COLO668 (cell line): ENCODE results near the gene AMMECR1.
"Not testable (repeated sequence)": the region's sequence is repeated elsewhere in the genome, so short reads cannot be mapped to it uniquely, and the experiment has no call there.

Experiments used
- DNase-seq: peaks from one replicate; lab custom pipeline; 2025; ENCODE audit not compliant: unreplicated experiment; lab: John Stamatoyannopoulos, UW

Gene AMMECR1

DNA sequence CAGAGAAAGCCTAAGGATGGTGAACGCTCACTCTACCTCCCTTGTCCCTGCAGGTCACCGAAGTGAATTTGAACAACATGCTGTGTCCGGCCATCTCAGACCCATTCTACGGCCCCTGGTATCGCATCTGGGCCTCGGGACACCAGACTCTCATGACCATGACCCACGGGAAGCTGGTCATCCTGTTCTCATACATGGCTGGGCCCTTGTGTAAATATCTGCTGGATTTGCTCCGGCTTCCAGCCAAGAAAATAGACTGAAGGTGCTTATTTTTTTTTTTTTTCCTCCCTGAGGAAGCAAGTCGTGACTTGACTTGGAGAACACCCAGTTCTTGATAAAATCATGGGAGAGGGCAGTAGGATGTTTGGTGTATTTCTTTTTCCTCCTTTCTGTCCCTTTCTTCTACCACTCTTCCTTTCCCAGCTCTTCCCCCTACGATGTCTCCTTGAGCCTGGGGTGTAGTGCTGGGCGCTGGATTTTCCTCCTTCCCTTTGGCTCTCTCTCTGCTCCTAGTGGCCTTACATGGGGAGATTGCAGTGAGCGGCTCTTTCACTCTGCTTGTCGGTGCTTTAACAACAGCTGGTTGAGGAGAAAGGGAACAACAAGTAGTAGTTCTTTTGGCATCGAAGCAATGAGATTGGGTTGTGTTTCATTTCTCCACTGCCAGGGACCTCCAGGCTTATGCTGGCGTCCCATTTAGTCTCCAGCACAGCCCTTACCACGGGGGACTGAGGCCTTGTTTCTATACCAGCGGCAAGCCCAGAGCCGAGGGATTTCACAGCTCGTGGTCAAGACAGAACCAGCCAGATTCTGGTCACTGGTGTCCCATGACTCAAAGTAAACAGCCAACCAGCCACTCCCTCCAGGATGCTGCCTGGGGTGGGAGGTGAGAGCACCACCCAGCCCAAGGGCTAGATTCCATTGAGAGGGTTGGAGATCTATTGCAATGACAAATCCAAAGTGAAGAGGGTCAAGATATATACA lies 144.4 kb downstream of the AMMECR1 start:
- DNase-seq, result no peak

DNA sequence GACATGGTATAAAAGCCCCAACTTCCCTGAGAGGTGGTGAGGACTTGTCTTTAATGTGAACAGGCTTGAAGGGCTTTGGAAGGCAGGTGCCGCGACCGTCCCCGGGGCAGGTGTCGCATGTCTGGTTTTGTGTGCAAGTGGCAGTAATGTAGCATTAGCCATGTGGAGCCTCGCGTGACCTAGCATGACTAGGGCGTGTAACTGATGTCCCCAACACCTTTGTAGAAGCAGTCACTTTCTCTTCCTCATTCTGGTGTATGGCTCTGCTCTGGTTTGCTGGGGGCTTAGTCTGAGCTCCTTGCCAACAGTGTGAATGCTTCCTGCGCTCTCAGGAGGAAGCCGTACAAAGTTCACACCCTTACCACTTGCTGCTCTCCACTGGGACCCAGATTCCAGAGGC lies 145.7 kb downstream of the AMMECR1 start:
- DNase-seq, result no peak

DNA sequence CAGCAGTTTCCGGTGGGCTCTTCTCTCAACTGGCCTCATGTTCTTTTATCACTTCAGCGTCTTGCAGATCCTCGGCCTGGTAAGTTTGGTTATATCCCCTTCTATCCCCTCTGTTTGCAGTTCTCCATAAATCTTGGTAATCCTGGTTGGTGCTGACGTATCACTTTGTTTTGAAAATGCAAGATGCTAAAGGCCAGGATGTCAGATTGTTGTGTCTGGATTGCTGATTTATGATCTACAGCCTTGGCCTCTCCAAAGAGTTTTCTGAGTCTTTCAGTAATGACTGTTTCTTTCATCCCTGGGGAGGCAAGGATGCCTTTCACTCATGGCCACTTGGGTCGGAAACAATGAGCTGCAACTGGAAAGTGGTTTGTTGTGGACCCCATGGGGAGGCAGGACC lies 146.4 kb downstream of the AMMECR1 start:
- DNase-seq, result no peak

DNA sequence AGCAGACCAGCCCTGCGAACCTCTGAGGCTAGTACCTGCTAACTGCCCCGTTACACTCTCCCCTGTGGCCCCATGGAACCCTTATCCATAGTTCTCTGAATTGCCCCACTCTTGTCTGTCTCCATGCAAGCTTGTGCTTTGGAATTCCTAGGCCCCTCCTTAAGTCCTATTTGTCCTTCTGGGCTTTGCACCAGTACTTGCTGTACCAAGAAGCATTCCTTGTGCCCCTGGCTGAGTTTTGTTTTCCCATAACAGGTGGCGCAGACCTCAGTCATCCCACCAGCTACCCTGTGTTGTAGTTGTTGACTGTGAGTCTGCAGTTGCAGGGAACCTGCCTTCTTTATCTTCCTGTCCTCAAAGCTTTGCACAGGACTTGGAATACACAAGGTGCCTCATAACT lies 147.9 kb downstream of the AMMECR1 start:
- DNase-seq, result no peak

DNA sequence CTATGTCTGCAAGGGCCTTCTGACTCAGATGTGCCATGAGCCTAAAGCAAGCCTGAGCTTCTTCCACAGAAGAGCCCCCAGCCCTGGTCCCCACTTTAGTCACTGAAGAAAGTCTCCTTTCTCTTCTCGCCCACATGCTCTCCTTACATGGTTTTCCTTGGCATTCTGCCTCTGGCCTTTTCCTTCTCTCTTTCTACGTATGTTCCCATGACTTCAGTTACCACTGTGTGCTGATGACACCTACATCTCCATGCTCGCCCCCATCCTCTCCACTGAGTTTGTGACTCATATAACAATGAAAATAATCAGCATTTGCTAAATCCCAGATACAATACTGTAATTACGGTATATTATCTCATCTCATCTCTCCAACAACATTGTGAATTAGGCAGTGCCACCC lies 149.3 kb downstream of the AMMECR1 start:
- DNase-seq, result no peak

DNA sequence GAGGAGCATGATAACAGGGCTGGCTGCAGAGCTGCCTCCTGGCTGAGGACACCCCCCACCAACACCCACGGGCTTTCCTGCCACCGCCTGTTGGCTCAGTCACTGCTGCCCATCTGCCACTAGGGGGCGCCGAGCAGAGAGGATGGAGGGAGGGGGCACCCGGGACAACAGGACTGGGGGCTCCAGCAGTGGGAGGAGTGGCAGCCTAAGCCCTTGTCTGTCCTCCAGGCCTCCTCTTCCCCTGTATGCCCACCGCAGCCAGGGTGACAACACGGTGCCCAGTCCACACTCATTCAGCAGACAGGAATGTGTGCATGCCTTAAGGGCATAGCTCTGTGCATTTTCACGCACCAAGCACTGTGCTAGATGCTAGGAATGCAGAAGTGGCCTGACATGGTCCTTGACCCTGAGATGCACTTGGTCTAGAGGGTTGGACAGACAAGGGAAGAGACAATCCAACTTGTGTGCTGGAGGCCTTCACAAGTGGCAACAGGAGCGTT lies 149.9 kb downstream of the AMMECR1 start:
- DNase-seq, result peak; percentile 16

DNA sequence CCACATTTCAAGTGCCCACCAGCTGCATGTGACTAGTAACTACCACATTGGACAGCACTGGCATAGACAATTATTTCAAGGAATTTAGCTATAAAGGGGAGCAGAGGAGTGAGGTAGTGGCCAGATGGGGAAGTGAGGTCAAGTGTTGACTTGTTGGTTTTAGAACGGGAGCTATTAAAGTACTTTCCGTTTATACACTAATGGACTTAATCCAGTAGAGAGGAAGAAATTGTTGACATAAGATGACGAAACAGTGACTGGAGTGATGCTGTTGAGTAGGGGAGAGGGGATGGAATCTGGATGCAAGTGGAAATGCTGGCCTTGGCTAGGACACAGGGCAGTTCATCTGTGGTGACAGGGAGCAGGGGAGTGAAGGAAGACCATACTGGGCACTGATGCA lies 154.4 kb downstream of the AMMECR1 start:
- DNase-seq, result no peak

DNA sequence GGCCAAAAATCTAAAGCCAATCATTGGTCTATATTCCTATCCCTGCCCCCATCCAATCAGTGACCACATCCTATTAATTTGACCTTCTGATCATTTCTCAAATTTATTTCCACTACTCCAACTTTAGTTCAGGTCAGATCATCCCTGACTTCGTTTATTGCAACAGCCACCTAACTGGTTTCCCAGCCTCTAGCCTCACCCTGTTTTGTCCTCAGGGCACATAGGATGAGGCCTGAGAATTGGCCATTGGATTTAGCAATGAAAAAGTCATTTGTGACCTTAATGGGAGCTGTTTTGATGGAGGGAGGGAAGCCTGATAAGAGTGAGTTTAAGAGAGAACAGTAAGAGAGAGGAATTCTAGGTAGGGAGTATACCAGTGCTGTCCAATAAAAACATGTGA lies 155.0 kb downstream of the AMMECR1 start:
- no peak for DNase-seq

DNA sequence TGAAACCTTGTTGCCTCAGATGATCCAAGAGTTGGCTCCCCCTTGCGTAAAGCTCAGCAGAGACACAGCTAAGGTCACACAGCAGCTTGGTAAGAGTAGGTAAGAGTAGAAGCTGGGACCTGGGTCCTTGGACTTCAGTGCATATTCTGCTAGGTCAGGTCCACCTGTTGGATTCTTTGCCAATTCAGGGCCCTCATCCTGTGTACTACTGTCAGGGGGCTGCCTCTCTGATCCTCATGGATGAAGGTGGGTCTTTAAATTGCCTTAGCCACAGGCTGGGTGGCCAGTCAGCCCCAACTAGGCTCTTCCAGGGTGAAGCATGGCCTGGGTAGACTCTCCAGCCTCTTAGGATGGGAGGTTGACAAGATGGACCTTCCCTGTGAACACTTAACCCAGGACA lies 155.8 kb downstream of the AMMECR1 start:
- no peak for DNase-seq

DNA sequence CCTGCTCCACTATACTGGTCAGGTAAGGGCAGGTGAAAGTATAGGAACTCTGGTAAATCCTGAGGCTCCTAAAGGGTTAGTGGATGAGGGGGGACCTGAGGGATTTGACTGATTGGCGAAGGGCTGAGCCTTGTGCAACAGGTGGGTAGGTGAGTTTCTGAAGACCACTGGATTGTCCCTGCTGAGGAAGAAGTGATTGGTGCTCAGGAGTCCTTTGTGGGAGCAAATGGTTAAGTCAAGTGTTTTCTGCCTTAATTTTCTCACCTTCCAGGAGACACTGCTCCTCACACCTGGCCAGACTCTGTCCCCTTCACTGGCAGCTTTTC lies 156.6 kb downstream of the AMMECR1 start:
- DNase-seq, result no peak

DNA sequence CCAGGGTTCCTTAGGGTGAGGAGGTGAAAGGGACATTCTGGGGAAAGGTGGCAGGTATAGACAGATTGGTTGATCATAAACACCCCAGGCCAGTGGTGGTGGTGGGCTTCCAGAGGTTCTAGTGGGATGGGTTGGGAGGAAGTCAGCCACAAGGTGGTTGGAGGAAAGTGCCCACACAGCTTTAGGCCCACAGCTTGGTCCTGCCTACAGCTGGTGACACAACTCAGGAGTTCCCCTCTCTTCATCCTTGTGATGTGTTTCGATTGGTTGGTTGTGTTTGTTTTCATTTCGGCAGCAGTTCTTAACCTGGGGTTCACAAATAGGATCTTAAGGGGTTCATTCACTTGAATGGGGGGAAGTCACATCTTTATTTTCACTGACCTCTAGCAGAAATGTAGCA lies 158.0 kb downstream of the AMMECR1 start:
- DNase-seq, result no peak

DNA sequence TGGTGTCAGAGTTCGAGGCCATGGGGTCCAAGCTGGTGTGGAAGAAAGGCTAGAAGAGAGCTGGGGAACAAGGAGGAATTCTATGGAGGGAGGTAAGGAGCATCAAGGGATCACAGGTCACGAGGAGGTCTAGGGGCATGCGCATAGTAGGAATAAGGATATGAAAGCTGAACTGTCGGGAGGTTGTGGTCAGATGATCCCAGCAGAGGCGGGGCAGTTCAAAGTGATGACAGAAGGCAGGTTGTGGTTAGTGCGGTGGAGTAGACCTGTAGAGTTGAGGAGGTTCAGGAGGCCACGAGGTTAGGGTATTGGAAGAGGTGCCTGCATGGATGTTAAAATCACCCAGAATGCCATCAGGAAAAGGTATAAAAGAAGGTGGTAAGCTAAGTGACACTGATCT lies 158.7 kb downstream of the AMMECR1 start:
- no peak for DNase-seq

DNA sequence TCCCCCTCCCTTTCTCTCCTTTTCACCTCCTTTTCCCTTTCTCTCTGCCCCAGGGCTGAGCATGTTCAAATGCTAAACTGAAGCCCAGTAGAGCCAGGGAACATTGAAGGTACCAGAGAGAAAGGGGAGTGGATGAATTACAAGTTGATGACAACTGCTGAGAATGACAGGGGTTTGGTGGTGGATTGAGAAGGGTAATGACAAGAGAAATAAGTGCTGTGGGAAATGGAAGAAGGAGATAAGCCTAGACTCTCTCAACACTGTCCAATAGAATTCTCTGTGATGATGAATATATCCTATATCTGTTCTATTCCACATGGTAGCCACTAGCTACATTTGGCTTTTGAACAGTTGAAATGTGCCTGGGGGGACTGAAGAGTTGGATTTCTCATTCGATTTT lies 160.4 kb downstream of the AMMECR1 start:
- DNase-seq, result no peak

DNA sequence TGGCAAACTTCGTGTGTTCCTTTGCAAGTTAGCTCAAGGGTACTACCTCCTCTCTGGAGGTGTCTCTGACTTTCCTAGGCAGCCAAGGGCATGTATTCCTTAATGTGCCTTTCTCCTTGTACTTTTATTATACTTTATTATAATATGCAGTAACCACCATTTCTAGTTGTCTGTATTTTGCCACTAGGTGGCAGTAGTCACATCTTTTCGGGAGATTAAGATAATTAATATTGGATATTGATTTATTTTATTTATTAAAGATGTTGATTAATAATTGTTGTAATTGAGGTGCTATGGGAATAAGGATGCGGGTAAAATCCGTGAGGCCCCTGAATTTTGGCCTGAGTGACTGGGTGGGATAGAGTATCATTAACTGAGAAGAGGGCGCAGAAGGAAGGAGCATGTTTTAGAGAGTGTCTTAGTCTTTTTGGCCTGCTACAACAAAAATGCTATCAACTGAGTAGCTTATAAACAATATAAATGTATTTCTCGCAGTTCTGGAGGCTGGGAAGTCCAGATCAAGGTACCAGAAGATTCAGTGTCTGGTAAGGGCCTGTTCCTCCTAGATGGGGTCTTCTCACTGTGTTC lies 161.6 kb downstream of the AMMECR1 start:
- DNase-seq, result no peak

DNA sequence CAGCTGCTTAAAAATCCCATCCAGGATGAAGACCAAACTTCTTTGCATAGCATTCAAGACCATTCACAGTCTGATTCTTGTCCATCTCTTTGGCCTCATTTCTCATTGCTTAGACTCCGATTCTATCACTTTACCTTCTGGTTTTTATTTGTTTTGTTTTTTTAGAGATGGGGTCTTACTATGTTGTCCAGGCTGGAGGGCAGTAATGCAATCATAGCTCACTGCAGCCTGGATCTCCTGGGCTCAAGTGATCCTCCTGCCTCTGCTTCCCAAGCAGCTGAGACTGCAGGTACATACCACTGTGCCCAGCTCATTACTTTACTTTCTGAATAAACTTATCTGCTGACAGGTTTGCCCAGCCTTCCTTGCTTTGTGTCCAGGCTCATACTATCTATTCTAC lies 162.1 kb downstream of the AMMECR1 start:
- no peak for DNase-seq

DNA sequence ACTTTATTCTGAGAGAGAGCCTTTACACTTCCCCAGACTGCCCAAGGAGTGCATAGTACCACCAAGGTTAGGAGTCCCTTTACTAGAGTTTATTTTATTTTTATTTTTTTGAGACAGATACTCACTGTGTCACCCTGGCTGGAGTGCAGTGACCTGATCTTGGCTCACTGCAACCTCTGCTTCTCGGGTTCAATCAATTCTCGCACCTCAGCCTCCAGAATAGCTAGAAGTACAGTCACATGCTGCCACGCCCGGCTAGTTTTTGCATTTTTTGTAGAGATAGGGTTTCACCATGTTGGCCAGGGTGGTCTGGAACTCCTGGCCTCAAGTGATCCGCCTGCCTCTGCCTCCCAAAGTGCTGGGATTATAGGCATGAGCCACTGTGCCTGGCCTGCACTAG lies 163.6 kb downstream of the AMMECR1 start:
- DNase-seq, result not testable (repeated sequence)

DNA sequence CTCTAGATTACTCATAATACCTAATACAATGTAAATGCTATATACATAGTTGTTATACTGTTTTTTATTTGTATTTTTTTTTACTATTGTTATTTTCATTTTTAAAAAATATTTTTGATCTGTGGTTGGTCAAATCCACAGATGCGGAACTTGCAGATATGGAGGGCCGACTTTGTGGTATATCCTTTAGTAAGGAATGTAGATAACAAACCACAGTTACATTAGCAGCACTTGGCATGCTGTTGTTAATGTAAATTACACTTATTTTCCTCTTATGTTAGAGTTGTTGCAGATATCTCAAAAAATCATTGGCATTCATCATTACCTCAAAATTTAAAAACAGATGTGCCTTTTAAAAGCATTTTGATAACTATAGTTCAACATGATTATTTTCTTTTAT lies 164.0 kb downstream of the AMMECR1 start:
- no peak for DNase-seq

DNA sequence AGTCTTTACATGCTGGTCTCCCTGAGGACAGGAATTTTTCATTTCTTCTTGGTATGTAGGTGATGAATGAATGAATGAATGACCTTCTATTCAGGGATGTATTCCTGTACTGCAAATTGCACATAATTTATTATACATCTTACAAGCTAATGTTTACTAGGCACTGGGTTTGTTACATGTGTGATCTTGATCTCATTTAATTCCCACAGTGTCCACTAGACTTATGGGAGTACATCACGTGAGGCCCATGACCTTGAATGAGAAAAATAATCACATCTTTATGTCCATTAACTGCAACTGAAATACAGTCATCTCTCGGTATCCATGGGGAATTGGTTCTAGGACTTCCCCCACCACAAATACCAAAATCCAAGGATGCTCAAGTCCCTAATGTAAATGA lies 164.6 kb downstream of the AMMECR1 start:
- DNase-seq, result no peak

DNA sequence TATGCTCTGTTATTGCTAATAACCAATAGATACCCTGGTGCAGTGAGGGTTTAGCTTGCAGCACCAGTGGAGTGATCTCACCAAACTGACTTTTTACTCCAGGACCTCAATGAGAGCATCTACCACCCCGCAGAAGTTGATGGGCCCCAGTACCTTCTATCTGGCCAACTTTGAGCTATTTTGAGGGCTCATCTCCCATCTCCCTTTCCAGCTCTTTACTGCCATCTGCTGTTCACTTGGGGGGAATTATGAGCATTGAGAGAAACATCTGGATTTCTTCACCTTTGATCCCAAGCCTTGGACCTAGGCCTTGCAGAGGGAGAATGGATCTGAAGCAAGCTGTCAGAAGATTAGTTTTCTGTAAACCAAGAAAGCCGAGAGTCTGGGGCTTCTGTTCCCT lies 171.4 kb downstream of the AMMECR1 start:
- DNase-seq, result peak; percentile 28

DNA sequence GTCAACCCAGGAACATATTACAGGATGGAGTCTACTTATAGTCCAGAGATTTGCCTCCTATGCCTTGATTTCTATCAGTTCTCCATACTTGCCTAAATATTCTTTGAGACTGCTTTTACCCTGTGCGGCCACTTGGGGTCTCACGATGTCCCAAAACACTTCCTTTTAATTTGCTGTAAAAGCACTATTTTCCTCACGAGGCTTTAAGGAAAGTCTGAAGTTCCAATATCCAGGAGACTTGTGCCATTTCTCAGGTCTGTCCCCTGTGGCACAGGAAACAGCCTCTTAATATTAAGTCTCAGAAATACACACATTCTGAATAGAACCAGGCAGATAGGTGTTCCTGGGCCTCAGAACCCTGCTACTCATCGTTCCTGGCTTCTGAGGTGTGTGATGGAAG lies 172.0 kb downstream of the AMMECR1 start:
- peak; percentile 1 for DNase-seq

DNA sequence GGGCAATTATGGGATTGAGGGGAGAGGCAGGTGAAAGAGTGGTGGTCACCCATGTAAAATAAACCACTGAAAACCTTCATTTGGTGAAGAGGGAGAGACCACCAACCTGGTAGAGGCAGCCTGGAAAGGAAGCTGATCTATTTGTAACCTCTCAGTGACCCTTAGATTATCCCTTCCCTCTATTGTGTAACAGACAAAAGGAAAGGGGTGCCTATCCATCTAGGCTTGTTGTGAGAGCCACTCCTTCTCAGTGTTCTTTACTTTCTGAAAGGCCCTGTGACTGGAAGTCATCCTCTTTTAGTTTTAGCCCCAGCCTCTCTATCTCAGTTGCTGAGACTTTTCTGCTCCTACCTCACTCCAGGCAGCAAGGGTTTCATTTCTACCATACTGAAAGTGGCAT lies 172.6 kb downstream of the AMMECR1 start:
- no peak for DNase-seq
